Mammary epithelial cell (primary cell): ENCODE data around the gene RSU1.

Experiments
- CTCF ChIP-seq, 2 donors: IDR thresholded peaks in 1 of 2; conservative IDR thresholded peaks in 1 of 2; 2 replicates each; pipeline ENCODE4 v1.5.1; 2011 to 2012; ENCODE audit warnings: inconsistent platforms in 2 of 2, low read length in 2 of 2, mild to moderate bottlenecking in 2 of 2, control low read depth in 1 of 2, low read depth in 1 of 2; ENCODE audit not compliant: insufficient read depth in 1 of 2; ENCODE audit errors: extremely low read depth in 1 of 2
- EZH2 ChIP-seq: IDR thresholded peaks from 2 replicates; pipeline ENCODE4 v1.6.1; 2012; ENCODE audit warnings: low read length, inconsistent platforms, borderline replicate concordance

DNA sequence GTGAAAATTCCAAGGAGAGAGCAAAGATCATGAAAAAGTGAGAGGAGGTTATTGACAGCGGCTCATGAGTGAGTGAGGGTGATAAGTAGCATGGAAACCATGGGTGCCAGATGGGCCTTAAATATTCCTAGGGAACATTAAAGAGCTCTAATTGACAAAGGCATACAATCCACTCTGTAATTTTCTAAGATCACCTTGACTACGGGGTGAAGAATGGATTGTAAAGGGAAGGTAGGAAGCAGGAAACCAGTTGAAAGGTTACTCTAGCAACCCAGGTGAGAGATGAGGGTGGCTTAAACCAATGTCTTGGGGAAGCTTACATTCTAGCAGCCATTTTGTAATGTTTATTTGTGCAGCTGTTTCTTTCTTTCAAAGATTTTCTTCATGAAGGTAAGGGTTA is 75.7 kb downstream of the RSU1 start:
- TF ChIP-seq CTCF (conservative IDR thresholded peaks at IDR 0.05 in 1 of 2, IDR thresholded peaks at IDR 0.05 in 1 of 2; ENCODE audit: extremely low read depth in 1 of 2, insufficient read depth in 1 of 2, low read depth in 1 of 2, low read length in 2 of 2) = no peak
- TF ChIP-seq EZH2 = no peak
